Activated gamma-delta T cell (primary cell): ENCODE data around the gene OR4L1.
"Not testable (repeated sequence)": the region's sequence is repeated elsewhere in the genome, so short reads cannot be mapped to it uniquely, and the experiment has no call there.

ENCODE experiments used
- DNase-seq: peaks from one replicate; lab custom pipeline; 2025; lab: John Stamatoyannopoulos, UW
- total RNA-seq, 2 donors: gene quantifications; one replicate each; lab custom pipeline; 2026; lab: John Stamatoyannopoulos, UW

The OR4L1 gene, protein sequence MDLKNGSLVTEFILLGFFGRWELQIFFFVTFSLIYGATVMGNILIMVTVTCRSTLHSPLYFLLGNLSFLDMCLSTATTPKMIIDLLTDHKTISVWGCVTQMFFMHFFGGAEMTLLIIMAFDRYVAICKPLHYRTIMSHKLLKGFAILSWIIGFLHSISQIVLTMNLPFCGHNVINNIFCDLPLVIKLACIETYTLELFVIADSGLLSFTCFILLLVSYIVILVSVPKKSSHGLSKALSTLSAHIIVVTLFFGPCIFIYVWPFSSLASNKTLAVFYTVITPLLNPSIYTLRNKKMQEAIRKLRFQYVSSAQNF
- total RNA-seq: 0 reads per million in 2 donors

GRCh38 chr14:20059745-20060144 is at the start of gene OR4L1:
OR4L1 (plus strand) TSS chr14:20060045; CDS start chr14:20060045, 0 bp downstream.
- DNase-seq: no peak

DNA sequence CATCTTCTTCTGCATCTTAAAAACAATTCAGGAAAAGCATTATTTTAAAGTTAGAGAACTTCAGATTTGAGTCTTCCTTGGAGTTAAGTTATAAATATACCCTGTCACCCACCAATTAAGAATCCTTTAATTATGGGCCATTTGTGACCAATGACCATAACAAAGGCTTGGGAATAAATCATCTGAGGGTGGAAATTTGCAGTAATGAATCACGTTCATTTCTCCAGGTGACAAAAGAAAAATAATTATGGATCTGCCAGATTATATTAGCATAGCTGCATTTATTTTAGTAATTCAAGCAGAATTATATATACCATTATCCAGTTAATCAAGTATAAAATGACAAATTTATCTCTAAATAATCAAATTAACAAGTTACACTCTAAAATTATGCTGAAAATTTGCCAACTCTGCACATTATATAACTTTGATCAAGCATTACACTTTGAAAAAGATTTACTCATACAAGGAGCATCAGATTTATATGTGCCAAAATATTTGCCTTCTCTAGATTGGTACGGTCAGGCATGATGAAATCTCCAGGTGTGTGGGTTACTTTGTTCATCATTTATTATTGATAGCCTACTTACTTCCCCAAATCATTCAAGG is 40.5 kb upstream of the OR4L1 start, which contains the start of gene OR4K14:
OR4K14 (minus strand) TSS at position 51 of the 609 bp plus-strand sequence. CDS start 4,114 bp downstream, outside the sequence.
- DNase-seq: no peak

- DNase-seq: no peak
Observed at GRCh38 chr14:20031058-20031457, 28.8 kb upstream of the OR4L1 start.

- DNase-seq: no peak
Observed at GRCh38 chr14:20035449-20035848, 24.4 kb upstream of the OR4L1 start.

- no peak for DNase-seq
Observed at GRCh38 chr14:20035938-20036337, 23.9 kb upstream of the OR4L1 start, which contains the start of gene OR4K13. OR4K13 (minus strand) TSS chr14:20036038; CDS start chr14:20034758, 1,280 bp downstream.

- no peak for DNase-seq
Observed at GRCh38 chr14:20044243-20044642, 15.6 kb upstream of the OR4L1 start.

- no peak for DNase-seq
Observed at GRCh38 chr14:20048202-20048601, 11.6 kb upstream of the OR4L1 start.

DNA sequence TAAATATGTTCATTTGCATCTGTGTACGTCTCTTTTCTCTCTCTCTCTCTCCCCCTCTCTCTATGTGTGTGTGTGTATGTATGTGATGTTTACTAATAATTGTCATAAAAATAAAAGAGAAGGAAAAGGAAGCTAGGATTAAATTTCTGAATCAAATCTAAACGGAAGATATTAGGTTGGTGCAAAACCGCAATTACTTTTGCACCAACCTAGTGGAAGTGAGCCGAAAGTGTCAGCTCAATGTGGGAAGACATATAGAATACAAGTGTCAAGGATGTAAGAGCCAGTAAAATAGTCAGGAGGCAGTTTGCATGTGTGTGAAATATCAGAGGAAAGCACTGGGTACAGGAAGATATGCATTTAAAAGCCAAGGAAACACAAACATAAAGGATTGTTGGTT is 32.2 kb downstream of the OR4L1 start:
- DNase-seq: no peak

- no peak for DNase-seq
Observed at GRCh38 chr14:20093442-20093841, 33.6 kb downstream of the OR4L1 start.

DNA sequence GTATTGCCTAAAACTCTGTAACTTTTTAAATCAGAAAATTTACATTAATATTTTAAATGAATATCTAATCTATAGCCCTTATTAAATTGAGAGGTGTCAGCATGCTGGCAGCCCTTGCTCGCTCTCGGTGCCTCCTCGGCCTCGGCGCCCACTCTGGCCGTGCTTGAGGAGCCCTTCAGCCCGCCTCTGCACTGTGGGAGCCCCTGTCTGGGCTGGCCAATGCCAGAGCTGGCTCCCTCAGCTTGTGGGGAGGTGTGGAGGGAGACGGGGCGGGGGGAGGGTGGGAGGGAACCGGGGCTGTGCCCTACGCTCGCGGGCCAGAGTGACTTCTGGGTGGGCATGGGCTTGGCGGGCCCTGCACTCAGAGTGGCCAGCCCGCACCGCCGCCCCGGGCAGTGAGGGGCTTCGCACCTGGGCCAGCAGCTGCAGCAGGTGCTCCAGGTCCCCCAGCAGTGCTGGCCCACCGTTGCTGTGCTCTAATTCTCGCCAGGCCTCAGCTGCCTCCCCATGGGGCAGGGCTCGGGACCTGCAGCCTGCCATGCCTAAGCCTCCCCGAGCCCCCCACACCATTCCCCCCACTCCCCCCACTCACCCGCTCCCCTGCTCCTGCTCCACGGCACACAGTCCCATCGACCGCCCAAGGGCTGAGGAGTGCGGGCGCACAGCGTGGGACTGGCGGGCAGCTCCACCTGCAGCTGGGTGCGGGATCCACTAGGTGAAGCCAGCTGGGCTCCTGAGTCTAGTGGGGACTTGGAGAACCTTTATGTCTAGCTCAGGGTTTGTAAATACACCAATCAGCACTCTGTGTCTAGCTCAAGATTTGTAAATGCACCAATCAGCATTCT is 39.3 kb downstream of the OR4L1 start:
- not testable (repeated sequence) for DNase-seq

GRCh38 chr14:20110438-20110837 is 50.6 kb downstream of the OR4L1 start, which contains the start of gene OR4K17:
OR4K17 (plus strand) TSS chr14:20110739; CDS start chr14:20117500, 6,761 bp downstream.
- no peak for DNase-seq
